HG03066 (cell line): ENCODE measurements around the gene GALNTL6.
A peak's percentile ranks its signal among the peaks of the same experiment; 100 is the strongest.
"Not testable (repeated sequence)": the region's sequence is repeated elsewhere in the genome, so short reads cannot be mapped to it uniquely, and the experiment has no call there.

Experiments used
- ATAC-seq: cut with Tn5 transposase; IDR thresholded peaks from one replicate; pipeline ENCODE4 v1.9.1; 2021; ENCODE audit warnings: low read depth; ENCODE audit not compliant: unreplicated experiment

Gene GALNTL6

GRCh38 chr4:172887959-172888358 is 1074.8 kb downstream of the GALNTL6 start:
- ATAC-seq: no peak

GRCh38 chr4:172892300-172892699 is 1079.1 kb downstream of the GALNTL6 start:
- peak; percentile 56 for ATAC-seq

GRCh38 chr4:172895699-172896098 is 1082.5 kb downstream of the GALNTL6 start:
- ATAC-seq: no peak

GRCh38 chr4:172897046-172897445 is 1083.8 kb downstream of the GALNTL6 start:
- no peak for ATAC-seq

- ATAC-seq: no peak
Observed at GRCh38 chr4:172898715-172899114, 1085.5 kb downstream of the GALNTL6 start.

GRCh38 chr4:172899861-172900260 is 1086.7 kb downstream of the GALNTL6 start:
- no peak for ATAC-seq

GRCh38 chr4:172900900-172901299 is 1087.7 kb downstream of the GALNTL6 start:
- ATAC-seq: no peak

GRCh38 chr4:172912468-172912867 is 1099.3 kb downstream of the GALNTL6 start:
- ATAC-seq: not testable (repeated sequence)

- not testable (repeated sequence) for ATAC-seq
Observed at GRCh38 chr4:172917403-172917802, 1104.2 kb downstream of the GALNTL6 start.

- no peak for ATAC-seq
Observed at GRCh38 chr4:172919269-172919668, 1106.1 kb downstream of the GALNTL6 start.

- ATAC-seq: no peak
Observed at GRCh38 chr4:172927096-172927814, 1114.1 kb downstream of the GALNTL6 start.

GRCh38 chr4:172928347-172928746 is 1115.1 kb downstream of the GALNTL6 start:
- ATAC-seq: no peak

- no peak for ATAC-seq
Observed at GRCh38 chr4:172938072-172938829, 1125.0 kb downstream of the GALNTL6 start.

GRCh38 chr4:172938870-172939269 is 1125.7 kb downstream of the GALNTL6 start:
- ATAC-seq: no peak

GRCh38 chr4:172942840-172943239 is 1129.6 kb downstream of the GALNTL6 start:
- no peak for ATAC-seq

GRCh38 chr4:172945611-172946010 is 1132.4 kb downstream of the GALNTL6 start:
- ATAC-seq: no peak

GRCh38 chr4:172946503-172946902 is 1133.3 kb downstream of the GALNTL6 start:
- no peak for ATAC-seq

GRCh38 chr4:172947594-172947993 is 1134.4 kb downstream of the GALNTL6 start:
- ATAC-seq: no peak

GRCh38 chr4:172950990-172951389 is 1137.8 kb downstream of the GALNTL6 start:
- ATAC-seq: no peak

GRCh38 chr4:172951679-172952451 is 1138.7 kb downstream of the GALNTL6 start:
- ATAC-seq: no peak

GRCh38 chr4:172953896-172954568 is 1140.8 kb downstream of the GALNTL6 start:
- ATAC-seq: no peak
